ENCODE data around the gene ZNF519.
A peak's percentile ranks its signal among the peaks of the same experiment; 100 is the strongest.

The ZNF519 gene

DNA sequence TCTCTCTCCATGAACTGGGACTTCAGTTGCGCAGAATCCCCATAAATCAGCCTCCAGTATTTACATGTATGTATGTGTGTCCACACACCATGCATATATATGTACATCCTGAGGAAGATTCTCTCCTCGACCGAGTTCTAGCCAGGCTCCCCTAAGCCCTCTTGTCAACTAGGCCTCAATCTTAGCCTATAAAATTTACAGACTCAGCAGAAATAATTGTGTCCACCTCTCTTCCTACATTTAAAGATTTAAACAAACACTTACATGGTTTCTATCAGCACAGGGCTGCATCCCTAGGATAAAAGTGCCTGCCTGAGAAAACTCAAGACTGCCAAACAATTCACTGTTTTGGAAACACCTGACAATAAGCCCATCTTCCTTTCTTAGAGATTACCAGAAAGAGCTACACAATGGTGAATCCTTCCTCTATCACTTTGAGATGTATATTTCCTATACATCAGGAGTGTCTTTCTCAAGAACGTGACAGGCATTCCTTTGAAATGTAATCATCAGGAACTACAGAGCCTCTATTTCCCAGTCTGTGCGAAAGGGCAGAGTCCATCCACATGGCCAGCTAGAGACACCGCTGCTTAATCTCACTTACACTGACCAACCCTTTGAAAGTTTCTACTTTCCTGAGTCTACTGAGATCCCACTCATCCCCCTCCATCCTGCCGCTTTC, 39.5 kb downstream of the ZNF519 start:
- no peak for DNase-seq

DNA sequence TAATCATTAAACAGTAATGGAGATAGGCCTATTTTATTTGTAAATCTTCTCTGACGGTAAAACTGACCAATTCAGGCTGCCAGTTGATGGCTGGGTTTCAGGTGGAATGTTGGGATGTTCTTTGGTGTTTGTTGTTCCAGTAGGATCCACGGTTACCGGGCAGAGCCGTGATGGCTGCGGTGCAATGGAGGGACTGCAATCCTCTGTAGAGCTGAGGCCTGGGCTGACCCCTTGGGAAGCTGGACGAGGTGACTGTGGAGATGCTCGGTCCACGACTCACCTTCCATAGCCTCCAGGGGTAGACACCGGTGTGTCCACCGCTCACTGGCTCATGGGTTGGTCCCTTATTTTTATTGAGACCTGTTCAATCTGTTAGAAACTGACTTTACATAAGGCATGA, 42.5 kb downstream of the ZNF519 start:
- no peak for DNase-seq

- no peak for DNase-seq
Measured at GRCh38 chr18:14089191-14089590, 43.0 kb downstream of the ZNF519 start.

- peak; percentile 40 for DNase-seq
Measured at GRCh38 chr18:14086458-14087231, 45.6 kb downstream of the ZNF519 start.

DNA sequence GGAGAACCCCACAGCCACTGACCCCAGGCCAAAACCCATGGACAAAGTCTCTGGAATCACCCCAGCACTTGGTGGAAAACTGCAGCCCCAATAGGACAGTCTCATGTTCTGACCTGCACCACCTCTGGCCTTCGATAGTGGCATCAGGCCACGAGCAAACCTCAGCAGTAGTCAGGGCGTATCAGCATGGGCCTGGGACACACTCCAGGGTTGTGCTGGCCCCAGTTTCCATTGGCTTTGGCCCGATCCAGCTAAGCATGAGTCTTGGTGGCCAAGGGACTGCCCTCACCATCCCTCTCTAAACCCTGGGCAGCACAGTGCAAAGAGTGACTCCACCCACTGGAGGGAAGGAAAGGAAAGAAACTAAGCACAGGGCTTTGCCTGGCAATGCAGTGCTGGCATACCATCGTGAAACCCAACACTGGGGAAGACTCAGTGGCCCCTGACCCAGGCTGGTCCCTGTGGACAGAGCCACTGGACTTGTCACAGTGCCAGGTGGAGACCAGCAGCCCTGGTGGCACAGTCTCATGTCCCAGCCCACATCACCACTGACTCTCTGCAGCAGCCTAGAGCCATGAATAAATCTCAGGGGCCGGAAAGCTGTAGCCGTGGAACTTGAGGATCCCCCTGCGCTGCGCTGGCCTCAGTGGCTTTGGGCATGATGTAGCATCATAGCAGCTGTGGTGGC, 46.3 kb downstream of the ZNF519 start:
- no peak for DNase-seq

DNA sequence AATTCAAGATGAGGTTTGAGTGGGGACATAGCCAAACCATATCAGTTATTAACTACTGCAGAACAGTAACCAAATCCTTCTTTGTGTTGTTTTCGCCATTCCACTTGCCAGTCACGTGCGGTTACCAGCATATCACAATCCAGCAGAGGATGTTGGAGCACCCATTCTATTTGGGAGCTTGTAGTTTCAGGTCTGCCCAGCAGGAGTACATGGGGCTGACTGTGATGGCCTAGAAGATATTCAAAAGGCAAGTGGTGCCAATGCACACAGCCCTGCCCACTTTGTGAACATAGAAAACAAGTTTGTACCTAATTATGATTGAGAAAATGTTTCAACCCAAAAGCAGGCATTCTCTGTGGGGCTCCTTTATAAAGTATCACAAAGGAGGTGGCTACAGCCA, 57.0 kb downstream of the ZNF519 start:
- no peak for DNase-seq

GRCh38 chr18:14074187-14074586, 58.0 kb downstream of the ZNF519 start:
- no peak for DNase-seq

GRCh38 chr18:14053661-14054060, 78.6 kb downstream of the ZNF519 start:
- DNase-seq: no peak
